RWPE1 (cell line): Measurements from ENCODE around the gene STK32C.

ENCODE experiments used
- CTCF ChIA-PET: fragments of 350-600 bp; sonication (Branson Sonifier 250); formaldehyde crosslinking; extraction: SDS; loops from one replicate; lab custom pipeline; 2021; lab: Yijun Ruan, JAX
- POLR2A ChIA-PET: fragments of 400-600 bp; formaldehyde crosslinking; extraction: SDS; loops from one replicate; lab custom pipeline; 2020; ENCODE audit warnings: antibody characterized with exemption; ENCODE audit not compliant: low non-redundant PET; lab: Yijun Ruan, JAX
- DNase-seq: peaks from one replicate; pipeline ENCODE4 v3.0.0; 2012; ENCODE audit warnings: low spot score
- H3K27ac ChIP-seq: fragments of 450-650 bp; 2 replicates; pipeline ENCODE4 v1.5.1; 2017
- TF ChIP-seq, protein P1 (sequence below): fragments of 450-650 bp; conservative IDR thresholded peaks from 2 replicates; pipeline ENCODE4 v1.5.1; 2017; ENCODE audit warnings: low read depth, mild to moderate bottlenecking

The STK32C gene

DNA sequence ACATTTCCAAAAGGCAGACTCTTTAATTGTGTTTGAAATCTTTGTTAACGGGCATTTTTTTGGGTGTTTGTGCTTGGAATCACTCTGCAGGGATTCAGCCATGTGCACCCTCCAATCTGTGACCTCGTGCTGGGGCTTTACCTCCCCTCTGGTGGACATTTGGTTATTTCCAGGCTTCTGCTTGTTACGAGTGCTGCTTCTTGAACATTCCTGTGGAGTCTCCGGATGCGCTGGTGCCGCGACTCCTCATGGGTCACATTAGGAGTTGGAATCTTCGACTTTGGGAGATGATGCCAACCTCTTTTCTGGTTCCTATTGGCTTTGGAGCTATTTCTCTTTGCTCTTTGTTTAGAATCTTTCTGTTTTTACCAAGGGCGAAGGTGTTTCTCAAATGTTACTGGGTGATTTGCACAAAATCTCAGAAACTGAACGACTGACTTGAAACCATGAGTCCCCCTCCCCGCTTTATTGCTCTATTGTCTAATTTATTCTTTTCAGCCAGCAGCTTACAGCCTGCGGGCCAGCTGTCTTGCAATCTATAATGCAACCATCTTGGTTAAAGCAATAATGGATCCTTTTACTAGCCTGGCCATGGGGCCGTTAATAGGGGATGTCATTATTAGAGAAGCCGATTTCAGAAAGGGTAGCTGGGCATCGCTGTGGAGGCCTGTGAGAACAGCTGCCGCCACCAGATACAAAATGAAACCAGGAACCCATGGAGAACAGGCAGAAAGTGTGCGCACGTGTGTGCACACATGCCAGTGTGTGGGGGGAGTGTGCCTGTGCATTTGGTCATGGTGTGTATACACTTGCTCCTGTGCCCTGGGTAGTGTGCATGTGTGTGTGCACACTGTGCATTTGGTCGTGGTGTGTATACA is 130.9 kb downstream of the STK32C start:
- DNase-seq = no peak
- no peak overlapping the region for H3K27ac ChIP-seq
- TF ChIP-seq, protein P1, sequence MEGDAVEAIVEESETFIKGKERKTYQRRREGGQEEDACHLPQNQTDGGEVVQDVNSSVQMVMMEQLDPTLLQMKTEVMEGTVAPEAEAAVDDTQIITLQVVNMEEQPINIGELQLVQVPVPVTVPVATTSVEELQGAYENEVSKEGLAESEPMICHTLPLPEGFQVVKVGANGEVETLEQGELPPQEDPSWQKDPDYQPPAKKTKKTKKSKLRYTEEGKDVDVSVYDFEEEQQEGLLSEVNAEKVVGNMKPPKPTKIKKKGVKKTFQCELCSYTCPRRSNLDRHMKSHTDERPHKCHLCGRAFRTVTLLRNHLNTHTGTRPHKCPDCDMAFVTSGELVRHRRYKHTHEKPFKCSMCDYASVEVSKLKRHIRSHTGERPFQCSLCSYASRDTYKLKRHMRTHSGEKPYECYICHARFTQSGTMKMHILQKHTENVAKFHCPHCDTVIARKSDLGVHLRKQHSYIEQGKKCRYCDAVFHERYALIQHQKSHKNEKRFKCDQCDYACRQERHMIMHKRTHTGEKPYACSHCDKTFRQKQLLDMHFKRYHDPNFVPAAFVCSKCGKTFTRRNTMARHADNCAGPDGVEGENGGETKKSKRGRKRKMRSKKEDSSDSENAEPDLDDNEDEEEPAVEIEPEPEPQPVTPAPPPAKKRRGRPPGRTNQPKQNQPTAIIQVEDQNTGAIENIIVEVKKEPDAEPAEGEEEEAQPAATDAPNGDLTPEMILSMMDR = no peak
- CTCF ChIA-PET = interaction anchor here (0.8 kb wide), 1 partner anchor 184 kb away, joined by 5 read pairs; no protein-coding TSS in a partner anchor
- POLR2A ChIA-PET = no interaction called here

DNA sequence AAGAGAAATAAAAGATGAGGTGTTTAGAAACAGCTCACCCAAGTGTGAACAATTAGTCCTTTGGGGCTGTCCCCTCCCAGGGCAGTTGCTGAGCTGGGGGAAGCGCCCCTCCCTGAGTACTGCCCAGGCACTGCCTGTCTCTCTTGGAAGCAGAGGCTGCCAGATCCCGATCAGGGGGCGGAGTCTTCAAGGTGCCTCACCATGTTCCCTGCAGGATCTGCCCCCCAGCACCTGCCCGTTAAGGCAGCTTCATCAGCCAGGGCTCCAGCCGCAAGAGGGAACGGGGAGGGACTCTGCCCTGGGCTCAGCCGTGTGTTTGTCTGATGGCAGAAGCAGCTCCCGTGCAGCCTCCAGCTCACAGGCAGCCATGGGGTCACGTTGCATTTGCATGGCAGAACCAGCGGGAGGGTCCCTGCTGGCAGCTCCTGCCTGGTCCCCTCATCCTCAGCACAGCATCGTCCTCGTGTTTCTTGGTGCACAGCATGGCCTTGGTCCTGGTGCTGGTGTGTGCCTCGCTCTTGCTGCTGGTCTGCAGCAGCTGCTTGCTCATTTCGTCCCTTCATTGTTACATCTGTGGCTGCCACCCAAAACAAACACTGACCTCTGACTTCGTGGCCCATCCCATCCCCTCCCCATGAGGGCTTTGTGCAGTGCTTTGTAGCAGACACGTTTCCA is 131.7 kb downstream of the STK32C start:
- TF ChIP-seq, protein P1 = no peak
- DNase-seq = no peak
- H3K27ac ChIP-seq = no peak overlapping the region
- ChIA-PET POLR2A (no interaction called here), CTCF (interaction anchor here (0.8 kb wide), 1 partner anchor 185 kb away, joined by 5 read pairs; no protein-coding TSS in a partner anchor)

DNA sequence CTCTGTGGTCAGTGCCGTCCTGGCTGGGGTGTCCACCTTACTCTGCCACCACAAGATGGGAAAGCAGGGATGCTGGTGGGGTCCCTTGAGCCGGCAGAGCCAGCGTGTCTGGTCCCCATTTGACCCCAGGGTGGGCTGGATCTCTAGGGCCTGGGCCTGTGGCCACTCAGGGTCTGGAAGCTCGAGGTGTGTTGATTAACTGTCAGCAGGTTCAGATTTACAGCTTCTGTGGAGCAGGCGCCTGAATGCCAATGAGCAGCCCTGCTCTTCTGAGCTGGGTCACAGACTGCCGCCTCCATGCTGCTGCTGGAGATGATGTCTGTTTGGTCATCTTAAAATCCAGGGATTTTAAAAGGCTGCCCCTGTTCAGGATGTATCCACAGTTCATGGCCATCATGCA is 132.3 kb downstream of the STK32C start:
- H3K27ac ChIP-seq = no peak overlapping the region
- ChIA-PET CTCF (no interaction called here), POLR2A (no interaction called here)
- TF ChIP-seq, protein P1 = no peak
- no peak for DNase-seq

DNA sequence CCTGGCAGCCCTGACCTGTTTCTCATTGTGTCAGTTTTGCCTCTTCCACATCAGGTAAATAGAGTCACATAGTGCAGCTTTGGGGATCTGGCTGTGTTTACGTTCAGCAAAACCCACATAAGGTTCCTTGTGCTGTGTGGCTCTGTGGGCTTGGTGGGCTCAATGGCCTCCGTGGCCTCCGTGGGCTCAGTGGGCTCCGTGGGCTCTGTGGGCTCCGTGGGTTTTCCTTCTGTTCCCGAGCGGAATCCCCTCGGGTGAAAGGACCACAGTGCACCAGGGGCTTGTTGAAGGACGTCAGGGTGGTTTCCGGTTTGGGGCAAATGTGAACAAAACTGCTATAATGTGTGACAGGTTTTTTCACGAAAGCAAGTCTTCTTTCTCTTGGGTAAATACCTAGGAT is 133.5 kb downstream of the STK32C start:
- ChIA-PET POLR2A (no interaction called here), CTCF (no interaction called here)
- H3K27ac ChIP-seq = no peak overlapping the region
- TF ChIP-seq, protein P1 = no peak
- DNase-seq = no peak

DNA sequence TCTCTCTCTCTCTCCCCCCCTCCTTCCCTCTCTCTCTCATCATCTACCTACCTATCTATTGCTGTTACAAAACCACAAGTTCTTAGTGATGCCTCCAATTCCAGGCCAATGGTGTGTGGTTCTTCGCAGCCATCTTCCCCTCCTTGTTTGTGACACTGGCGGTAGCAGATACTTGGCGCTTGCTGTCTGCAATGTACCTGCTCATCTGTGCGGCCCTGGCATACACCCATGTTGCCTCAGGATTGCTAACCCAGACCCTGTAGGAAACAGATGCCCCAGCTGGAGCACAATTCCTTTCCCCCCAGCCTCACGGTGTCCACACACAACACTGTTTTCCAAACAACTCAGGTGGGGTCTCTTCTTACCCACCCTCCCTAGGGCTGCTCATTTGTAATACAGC is 134.6 kb downstream of the STK32C start:
- TF ChIP-seq, protein P1 = no peak
- POLR2A ChIA-PET = no interaction called here
- no peak for DNase-seq
- CTCF ChIA-PET = no interaction called here
- H3K27ac ChIP-seq = no peak overlapping the region
